SIG-M5 (cell line): ENCODE results near the gene SKIDA1.

Source experiments
- DNase-seq: peaks from one replicate; lab custom pipeline; 2025; lab: John Stamatoyannopoulos, UW

Gene SKIDA1

DNA sequence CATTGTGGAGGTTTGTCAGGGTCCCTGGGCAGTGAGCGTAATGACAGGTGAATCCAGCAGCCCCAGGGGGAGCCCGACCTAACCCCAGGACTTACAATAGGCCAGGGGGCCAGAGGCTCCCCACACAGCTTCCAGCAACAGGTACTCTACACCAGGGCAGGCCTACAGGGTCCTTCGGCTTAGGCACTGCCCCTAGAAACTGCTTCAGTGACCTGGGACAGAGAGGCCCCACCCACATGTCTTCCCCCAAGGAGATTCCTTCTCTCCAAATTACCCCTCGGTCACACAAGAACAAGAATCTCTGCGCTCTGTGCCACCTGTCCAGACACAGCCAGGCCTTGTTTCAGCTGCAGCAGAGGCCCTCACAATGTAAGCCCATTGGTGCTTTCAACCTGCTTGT is 24.4 kb downstream of the SKIDA1 start:
- DNase-seq: no peak

DNA sequence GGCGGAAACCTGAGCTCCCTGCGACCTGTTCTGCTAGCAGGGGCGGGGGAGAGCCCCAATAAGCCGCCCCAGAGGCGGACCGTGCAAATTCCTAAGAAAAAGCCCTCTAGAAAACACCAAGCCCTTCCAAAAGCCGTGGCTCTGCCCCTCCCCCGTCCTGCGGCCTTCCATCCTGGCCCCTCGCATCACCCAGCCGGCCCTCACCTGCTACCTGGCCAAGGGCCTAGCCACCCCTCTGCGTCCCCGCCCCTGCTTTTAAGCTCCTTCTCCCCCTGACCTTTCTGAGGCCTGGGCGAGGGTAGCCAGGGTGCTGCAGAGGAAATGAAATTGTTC is 24.9 kb downstream of the SKIDA1 start:
- DNase-seq: no peak

DNA sequence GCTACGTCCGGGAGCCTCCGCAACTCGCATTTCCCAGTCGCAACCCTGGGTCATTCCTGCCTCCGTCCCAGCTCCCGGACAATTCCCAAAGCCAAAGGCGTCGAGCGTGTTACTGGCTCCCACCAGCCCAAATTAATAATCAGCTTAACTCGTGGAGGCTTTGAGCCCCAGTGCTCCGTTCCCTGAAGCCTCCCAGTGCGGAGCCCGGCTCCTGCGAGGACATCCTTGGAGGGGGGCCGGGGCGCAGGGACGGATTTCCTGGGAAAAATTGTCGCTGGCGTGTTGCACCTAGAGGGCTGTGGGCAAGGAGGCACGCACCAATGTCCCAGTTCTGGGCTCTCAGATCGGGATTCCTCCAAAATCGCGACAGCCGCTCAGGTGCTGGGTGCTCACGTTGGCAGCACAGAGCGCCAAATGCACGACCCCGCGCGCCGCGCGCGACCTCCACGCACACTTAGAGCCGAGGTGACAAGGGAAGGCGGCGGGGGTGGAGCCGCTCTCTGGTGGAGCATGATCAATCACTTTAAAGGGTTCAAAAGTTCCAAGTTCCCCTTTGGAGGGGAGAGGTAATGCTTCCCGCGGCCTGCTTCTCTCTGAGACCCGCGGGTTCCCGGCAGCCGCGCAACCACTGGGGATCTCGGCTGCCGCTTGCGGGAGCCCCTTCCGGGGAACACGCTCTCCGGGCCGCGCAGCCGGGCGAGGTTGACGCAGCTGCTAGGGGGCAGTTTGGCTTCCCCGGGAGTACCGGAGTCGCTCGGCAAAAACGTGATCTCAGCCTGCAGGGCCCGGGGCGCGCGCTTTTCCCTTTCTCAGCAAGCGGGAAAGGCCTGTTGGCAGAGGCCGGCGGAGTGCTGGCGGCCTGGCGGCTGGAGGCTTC is 25.5 kb downstream of the SKIDA1 start:
- no peak for DNase-seq

DNA sequence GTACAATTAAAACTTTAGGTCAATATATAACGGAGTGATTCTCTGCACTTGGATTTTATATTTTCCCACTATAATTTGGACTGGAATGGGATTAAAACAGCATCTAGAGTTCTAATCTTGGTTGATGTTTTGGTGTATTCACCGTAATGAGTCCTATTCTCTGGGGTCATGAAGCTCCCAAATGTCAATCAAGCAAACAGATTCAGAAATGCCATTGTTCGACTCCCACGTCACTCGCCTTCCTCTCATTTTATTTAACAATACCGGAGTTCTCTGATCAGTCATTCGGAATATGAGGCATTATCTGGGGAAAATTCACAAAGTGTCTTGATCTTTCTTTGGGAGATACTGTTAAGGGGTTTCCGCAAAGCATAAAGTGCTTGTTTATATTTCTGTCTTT is 26.5 kb downstream of the SKIDA1 start:
- DNase-seq: no peak

DNA sequence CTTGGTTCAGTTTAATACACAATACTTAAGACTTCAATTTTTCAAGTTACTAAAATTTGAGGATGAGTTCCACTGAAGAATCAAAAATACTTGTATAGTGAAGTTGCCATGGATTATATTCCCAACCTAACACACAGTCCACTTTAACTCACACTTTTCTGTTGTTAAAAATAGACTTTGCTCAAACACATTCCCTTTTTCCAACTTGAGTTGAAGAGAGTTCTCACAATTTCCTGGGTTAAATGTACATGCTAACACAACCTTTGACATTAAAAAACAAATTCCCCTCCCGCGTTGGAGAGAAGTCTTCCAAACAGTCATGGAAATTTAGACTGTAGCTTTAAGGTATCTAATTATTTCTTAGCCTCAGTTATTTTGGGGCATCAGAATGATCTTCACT is 27.1 kb downstream of the SKIDA1 start:
- DNase-seq: no peak

DNA sequence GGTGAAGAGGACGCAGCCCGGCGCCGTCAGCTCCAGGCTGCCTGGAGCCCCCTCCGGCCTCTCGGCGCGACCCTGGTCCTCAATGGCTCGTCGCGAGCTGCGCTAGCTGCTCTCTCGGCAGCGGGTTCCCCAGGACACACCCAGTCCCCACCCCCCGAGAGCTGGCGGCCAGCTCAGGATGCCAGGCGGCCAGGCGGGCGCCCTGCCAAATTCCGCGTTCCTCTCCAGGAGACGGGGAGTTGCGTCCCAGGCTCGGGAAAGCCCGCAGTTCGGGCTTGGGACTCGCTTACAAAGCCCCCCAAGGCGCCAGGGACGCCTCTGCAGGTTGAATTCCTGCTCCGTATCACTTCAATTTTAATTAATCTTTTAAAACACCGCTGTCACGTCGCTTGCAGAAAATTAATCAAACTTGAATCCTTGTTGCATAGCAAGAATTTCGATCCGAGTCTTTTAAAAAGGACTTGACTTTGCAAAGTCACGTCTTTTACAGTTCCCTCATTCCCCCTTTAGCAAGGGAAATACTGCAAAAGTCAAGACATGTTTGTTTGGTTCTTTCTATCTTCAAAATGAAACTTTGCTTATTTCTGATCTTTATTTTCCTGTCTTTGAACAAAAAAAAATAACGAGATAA is 28.2 kb downstream of the SKIDA1 start:
- DNase-seq: no peak

DNA sequence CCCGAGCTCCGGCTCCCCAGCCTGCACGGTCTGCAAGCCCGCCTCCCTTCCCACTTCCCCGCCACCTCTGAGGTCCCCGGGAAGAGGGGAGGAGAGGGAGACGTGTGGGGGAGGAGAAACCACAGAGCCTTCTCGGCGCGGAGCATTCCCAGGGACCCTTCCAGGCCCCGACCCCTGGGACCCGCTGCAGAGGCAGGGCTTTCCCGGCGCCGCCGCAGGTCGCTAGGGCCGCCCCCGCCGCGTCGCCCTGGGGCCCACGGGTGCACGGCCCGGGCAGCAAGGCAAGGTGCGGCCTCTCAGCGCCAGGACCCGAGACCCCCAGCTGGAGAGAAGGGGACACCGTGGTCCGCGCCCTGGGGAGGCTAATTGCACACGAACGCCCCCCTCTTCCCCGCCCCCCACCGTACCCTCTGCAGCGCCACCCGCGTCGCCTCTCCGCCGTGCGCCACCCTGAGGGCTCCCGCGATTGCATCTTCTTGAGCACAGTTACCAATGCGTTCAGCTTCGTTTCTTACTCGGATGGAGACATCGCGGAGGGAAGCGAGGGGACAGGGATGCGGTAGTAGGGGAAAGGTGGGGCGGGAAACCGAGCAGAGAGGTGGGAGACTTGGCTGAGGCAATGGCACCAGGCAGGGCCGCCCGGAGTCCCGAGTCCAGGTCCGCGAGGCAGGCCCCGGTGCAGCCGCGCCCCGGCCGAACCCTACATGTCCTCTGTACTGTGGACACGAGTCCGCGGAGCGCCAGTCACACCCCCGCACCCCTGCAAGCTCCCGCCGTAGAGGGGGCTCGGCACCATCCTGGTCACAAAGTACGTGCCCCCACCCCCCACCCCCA is 28.9 kb downstream of the SKIDA1 start:
- DNase-seq: no peak

DNA sequence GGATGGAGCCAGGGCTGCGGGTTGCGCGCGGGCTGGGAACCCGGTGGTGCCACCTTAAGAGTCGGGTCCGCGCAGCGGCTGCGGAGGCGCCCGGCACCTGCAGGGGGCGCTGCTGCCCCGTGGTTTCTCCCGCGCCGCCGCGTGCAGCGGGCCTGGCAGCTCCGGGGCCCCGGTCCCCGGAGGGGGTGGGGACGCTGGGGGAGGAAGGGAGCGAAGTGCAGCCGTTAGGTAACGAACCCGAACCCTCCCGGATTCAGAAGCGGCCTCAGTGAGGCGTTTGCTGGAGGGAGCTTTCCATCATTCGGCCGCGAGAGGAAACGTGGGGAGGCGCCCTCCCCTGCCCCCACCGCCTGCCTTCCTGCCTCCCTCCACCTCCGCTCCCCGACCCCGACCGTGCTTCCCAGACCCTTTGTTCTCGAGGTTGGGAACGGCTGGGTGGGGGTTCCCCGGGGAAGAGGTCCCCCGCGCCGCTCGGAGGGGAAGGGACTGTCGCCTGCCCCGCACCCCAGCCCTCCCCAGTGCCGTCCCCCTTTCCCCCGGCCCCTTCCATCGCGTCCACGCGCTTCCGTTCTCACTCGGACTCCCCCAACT is 29.6 kb downstream of the SKIDA1 start:
- DNase-seq: no peak

DNA sequence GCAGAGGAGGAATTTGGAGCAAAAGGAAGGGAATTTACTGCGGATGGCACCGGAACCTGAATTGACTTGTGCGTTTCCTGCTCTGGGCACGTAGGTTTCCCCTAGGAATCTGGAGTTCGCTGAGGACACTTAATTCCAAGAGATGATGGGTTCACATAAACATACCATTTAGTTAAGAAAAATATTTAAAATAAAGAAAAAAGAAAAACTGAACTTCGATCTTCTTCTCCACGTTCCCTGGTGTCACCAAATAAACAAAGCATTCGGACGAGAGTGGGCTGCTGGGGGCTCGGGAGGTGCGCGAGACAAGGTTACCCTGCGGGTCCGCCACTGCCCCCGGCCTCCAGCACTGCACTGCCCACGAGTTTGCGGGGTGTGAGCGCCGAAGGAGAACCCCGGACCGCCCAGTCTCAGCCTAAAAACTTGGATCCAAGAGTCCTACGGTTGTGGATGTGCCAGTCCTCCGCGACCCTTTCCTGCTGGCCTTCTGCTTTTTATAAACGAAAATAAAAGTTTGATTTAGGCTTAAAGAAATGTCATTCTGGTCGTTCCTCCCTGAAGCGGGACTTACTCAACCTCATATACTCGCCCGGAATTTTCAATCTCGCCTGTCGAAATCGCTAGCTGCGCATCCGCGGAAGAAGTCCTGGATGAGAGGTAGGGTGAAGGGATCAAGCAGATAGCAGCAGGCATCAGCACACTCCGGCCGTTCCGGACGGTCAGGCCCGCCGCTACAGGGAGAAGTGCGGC is 30.3 kb downstream of the SKIDA1 start:
- no peak for DNase-seq

DNA sequence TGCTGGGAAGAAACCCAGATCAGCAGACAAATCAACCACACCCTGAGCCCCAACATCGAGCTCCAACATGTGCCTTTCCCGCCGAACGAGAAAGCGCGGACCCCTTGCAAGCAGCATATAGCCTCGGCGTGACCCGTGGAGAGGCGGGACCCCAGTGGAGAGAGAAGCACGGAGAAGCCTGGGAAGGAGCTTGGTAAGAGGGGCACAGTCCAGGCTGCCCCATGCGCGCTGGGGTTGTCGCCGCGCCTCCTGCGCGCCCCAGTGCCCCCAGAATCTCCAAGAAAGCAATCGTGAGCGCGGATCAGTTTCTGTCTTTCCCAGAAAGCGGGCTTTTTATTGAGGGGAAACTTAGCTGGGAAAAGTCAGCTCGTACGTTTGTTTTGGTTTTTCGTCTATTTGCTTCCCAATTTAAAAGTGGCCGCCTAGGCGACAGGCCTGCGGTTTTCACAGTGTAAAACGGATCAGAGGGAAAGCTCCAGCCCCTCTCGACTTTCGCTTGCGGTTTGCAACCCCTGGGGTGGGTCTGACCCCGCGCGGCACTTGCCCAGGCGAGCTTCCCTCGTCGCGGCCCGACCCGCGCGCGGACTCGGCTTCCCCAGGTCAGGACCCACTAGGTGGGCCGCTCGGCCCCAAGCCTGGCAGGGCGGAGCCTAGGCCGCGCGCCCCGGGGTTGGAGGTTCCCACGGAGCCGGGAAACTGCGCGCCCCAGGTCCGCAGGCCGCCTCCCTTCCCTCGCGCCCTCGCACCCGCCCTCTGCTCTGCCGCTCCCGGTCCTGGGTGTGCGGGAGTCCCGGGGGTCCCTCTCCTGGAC is 31.1 kb downstream of the SKIDA1 start:
- DNase-seq: no peak

DNA sequence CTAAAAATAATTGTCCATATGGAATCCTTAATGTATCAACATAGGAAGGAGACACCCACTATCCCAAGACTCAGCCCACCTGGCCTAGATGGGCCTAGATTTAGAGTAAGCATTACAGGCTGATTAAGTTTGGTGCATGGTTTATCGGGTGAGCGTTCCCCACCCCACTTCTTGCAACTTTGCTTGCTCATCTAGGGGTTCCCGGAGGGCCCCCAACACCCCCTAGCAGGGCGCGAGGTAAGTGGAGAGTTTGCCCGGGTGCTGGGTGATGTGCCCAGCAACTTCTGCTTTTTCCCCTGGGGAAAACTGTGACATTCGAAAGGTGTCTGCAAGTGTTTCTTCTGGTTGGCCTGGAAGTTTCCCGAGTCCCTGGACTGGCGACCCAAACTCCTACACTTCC is 31.7 kb downstream of the SKIDA1 start:
- DNase-seq: no peak

DNA sequence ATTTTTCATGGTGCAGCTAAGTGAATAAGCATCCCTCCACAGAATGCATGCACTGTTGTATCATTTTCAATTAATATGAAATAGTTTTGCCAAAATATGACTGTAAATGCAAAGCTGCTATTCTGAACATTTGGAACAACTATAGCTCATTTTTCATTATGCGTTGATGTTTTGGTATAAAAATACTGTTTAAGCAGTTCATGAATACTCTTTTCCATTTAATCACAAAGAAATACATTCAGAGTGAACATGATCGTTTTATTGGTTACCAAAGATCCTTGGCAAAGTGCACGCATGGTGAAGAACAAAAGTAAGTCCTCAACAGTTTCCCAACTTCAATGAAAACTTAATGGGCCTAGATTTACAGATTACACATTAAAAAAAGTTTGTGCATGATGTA is 33.1 kb downstream of the SKIDA1 start:
- DNase-seq: no peak

DNA sequence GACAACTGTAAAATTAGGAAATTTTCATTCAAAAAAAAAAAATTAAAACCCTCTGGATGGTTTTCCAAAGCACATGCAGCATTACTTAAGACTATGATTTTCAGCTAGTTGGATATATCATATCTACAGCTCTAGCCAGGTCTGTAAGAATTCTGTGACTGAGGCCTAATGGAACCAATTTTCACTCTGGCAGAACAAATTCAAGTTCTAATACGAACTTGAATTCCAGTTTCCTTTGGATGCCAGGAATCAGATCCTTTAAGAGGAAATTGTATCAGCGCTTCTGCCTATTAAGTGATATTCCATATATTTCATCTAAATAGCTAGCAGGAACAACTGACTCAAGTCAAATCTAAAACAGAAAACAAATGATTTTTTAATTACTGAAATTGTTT is 34.8 kb downstream of the SKIDA1 start:
- no peak for DNase-seq

DNA sequence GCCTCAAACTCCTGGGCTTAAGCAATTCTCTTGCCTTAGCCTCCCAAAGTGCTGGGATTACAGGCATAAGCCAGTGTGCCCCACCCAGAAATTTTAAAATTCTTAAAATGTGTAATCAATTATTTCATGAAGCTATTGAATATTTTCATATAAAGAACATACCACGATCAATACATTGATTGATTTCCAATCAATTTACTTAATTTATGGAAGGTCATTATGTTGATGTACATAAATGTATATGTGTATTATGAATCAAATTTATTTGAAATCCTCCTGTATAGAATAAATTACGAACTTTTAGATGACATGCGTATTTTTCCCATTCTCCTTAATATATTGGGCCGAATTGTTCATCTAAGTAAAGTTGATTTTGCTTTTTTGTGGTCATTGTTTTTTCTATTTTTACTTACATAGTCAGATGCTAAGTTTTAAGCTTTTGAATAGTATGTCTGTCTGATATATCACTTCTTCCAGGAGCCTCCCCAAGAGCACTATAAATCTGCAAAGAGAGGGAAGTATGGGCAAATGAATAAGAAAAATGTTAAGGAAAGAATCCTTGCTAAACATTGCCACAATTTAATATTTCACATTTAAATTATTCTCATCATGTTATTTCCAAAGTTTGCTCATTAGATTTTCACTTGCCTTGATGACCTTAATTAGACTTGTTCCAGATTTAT is 35.3 kb downstream of the SKIDA1 start:
- no peak for DNase-seq

DNA sequence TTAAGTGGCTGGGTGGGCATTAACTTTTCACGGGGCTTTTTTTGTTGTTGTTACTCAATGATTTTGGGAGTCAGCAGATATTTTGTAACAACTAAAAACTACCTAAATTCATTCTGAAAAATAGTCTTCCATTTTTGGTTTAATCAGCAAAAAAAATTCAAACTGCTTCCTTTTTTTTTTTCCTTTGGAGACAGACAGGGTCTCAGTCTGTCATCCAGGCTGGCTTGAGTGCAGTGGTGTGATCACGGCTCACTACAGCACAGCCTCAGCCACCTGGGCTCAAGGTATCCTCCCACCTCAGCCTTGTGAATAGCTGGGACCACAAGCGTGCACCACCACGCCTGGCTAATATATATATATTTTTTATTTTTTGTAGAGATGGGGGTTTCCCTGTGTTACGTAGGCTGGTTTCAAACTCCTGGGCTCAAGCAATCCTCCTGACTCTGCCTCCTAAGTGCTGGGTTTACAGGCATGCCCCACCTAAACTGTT is 36.5 kb downstream of the SKIDA1 start:
- DNase-seq: no peak

DNA sequence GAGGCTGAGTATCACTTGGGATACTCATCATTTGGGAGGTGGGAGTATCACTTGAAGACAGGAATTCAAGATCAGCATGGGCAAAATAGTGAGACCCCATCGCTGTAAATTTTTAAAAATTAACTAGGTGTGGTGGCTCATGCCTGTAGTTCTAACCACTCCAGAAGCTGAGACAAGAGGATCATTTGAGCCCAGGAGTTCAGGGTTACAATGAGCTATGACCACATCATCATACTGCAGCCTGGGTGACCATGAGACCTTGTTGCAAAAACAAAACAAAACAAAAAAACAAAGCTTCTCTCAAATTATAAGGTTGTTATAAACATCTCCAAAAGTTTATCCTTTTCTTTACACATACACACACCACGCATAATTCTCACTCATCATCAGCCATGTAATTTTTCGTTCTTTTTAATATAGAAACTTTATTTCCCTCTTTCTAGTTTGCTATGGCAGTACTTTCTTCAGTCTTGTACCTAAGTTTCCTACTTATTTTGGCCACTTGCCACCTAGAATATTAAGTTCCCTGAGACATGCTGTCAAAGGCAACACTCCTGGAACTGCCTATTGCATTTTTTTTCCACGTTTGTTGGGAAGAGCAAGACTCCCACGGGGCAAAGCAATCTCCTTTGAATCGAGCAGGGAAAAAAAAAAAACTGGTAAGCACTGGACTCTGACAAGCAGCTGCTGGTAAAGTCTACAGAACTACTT is 37.1 kb downstream of the SKIDA1 start:
- DNase-seq: no peak

DNA sequence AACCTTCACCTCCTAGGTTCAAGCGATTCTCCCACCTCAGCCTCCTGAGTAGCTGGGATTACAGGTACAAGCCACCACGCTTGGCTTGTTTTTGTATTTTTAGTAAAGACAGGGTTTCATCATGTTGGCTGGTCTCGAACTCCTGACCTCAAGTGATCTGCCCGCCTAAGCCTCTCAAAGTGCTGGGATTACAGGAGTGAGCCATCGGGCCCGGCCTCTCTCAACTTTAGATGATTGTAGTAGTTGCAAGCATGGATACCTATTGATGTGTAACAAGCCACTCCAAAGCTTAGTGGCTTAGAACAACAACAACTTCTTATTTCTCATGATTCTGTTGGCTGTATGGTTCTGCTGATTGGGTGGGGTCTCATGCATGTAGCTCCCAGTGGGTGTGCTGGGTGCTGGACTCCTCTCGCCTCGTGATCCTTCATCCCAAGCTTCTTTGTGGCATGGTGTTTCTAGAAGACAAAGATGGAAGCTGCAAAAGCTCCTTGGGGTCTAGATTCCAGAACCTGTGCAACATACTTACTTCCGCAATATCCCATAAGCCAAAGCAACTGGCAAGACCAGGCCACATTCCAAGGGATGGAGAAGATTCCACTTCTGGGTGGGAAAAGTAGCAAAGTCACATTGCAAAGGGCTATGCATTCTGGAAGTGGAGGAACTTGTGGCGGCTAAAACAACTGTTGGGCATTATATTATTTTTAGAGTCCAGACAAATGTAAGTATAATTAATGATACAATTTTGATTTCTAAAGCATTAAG is 37.9 kb downstream of the SKIDA1 start:
- no peak for DNase-seq

DNA sequence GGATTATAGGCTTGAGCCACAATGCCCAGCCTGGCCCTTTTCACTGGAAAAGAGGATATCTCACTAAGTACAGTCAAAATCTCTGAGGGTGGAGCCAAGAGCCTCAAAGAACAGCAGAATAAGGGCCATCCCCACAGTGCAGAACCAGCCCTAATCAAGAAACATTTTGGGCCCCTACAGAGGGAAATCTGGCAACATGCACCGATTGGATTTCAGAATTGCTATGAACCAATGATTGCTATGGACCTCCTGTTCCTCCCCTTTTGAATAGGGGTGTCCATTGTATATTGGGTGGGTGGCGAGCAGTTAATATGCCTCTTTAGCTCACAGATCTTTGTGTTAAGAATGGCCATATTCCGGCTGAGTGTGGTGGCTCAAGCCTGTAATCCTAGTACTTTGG is 42.7 kb downstream of the SKIDA1 start:
- no peak for DNase-seq

DNA sequence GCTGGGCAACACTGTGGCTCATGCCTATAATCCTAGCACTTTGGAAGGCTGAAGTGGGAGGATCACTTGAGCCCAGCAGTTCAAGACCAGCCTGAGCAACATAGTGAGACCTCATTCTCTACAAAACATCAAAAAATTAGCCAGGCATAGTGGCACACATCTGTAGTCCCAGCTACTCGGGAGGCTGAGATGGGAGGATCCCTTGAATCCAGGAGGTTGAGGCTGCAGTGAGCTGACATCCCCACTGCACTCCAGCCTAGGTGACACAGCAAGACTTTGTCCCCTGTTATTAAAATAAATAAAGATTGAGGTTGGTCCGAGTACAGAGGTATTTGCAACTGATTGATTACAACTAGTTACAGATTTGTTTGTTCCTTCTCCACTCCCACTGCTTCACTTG is 44.1 kb downstream of the SKIDA1 start:
- DNase-seq: no peak
